Islet of Langerhans (tissue), 1 donor: ENCODE measurements around the gene MTCL1.

ENCODE experiments used
- FAIRE-seq: peaks from one replicate; lab custom pipeline; 2011; peaks lifted over from hg19 to GRCh38; lab: Jason Lieb, UNC

MTCL1 gene

GRCh38 chr18:8771930-8772329 is 66.6 kb downstream of the MTCL1 start:
- FAIRE-seq: no peak

- no peak for FAIRE-seq
Observed at GRCh38 chr18:8773980-8774379, 68.6 kb downstream of the MTCL1 start.

- FAIRE-seq: no peak
Observed at GRCh38 chr18:8776013-8776943, 70.9 kb downstream of the MTCL1 start.

- FAIRE-seq: no peak
Observed at GRCh38 chr18:8777846-8778245, 72.5 kb downstream of the MTCL1 start.

- FAIRE-seq: no peak
Observed at GRCh38 chr18:8778386-8778785, 73.0 kb downstream of the MTCL1 start.

- FAIRE-seq: no peak
Observed at GRCh38 chr18:8778824-8779223, 73.5 kb downstream of the MTCL1 start.

GRCh38 chr18:8779251-8779650 is 73.9 kb downstream of the MTCL1 start:
- FAIRE-seq: no peak

GRCh38 chr18:8780227-8780626 is 74.9 kb downstream of the MTCL1 start:
- no peak for FAIRE-seq

- no peak for FAIRE-seq
Observed at GRCh38 chr18:8781671-8782070, 76.3 kb downstream of the MTCL1 start.

GRCh38 chr18:8783335-8783993 is 78.1 kb downstream of the MTCL1 start:
- FAIRE-seq: no peak

- FAIRE-seq: no peak
Observed at GRCh38 chr18:8783994-8784530, 78.7 kb downstream of the MTCL1 start.

- FAIRE-seq: no peak
Observed at GRCh38 chr18:8785261-8785660, 79.9 kb downstream of the MTCL1 start.

GRCh38 chr18:8785855-8786482 is 80.6 kb downstream of the MTCL1 start:
- no peak for FAIRE-seq

GRCh38 chr18:8786483-8787370 is 81.4 kb downstream of the MTCL1 start:
- FAIRE-seq: no peak

GRCh38 chr18:8787371-8787670 is 82.0 kb downstream of the MTCL1 start:
- FAIRE-seq: no peak

GRCh38 chr18:8787794-8788193 is 82.4 kb downstream of the MTCL1 start:
- no peak for FAIRE-seq

- FAIRE-seq: no peak
Observed at GRCh38 chr18:8788503-8789429, 83.4 kb downstream of the MTCL1 start.

- no peak for FAIRE-seq
Observed at GRCh38 chr18:8791171-8791651, 85.9 kb downstream of the MTCL1 start.

GRCh38 chr18:8792688-8793316 is 87.4 kb downstream of the MTCL1 start:
- FAIRE-seq: no peak

GRCh38 chr18:8793445-8794155 is 88.2 kb downstream of the MTCL1 start:
- no peak for FAIRE-seq
